ENCODE results near the gene RXFP1.

Gene RXFP1

GRCh38 chr4:158676076-158676475, 154.4 kb downstream of the RXFP1 start:
- DNase-seq = no peak

GRCh38 chr4:158678767-158679166, 157.1 kb downstream of the RXFP1 start:
- DNase-seq = no peak

GRCh38 chr4:158681629-158682028, 159.9 kb downstream of the RXFP1 start:
- DNase-seq = no peak

- DNase-seq = no peak
Observed at GRCh38 chr4:158682066-158682465, 160.4 kb downstream of the RXFP1 start.

- no peak for DNase-seq
Observed at GRCh38 chr4:158688813-158689212, 167.1 kb downstream of the RXFP1 start.

Measured in activated CD4-positive, alpha-beta T cell treated with anti-CD3 and anti-CD28 coated beads for 48 hours (primary cell).